NCI-H1092 treated with DMSO at 0.1 percent for 48 hours (cell line): ENCODE data around the gene ZYG11B.
"Not testable (repeated sequence)": the region's sequence is repeated elsewhere in the genome, so short reads cannot be mapped to it uniquely, and the experiment has no call there.

Source experiments
- DNase-seq: peaks from one replicate; lab custom pipeline; 2025; lab: John Stamatoyannopoulos, UW

Gene ZYG11B

DNA sequence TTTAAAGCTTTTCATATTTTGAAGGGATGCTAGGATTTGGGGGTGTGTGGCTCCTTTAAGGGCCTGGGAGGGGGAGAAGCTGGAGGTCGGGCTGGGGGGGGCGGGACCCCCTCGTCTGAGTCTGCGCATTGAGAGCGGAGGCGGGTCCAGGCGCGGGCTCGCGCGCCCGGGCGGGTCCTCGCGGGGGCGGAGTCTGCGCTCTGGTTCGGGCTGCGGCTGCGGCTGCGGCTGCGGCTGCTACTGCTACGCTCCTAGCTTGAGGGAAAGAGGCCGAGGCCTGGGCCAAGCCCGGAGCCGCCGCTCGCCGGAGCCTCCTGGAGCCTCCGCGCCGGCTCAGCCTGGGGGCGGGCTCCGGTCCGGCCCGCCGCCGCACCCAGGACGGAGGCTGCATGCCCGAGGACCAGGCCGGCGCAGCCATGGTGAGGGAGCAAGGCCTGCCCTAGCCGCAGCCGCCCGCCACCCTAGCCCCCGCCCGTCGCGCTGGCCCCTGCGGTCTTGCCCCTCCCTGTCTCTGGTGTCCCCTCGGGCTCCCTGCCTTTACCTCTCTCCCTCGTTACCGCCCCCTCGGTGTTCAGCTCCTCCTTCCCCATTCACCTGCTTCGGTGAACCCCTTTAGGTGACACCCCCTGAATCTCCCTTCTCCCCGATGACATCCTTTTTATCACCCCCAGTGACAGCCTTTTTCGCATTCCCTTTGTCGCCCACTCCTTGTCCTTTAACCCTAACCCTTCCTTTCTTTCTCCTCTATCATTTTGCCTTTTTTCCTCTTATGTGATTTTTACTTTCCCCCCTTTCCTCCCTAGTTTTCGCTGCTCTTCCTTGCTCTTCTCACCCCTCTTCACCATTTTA, at the start of gene ZYG11B:
Gene ZYG11B (plus strand): TSS at position 189 of the 849 bp plus-strand sequence. CDS start 201 bp downstream, at position 390.
- DNase-seq, result peak; percentile 69

- peak; percentile 2 for DNase-seq
Observed at GRCh38 chr1:52677076-52677806, 49.0 kb upstream of the ZYG11B start.

GRCh38 chr1:52679048-52679447, 47.2 kb upstream of the ZYG11B start:
- DNase-seq, result no peak

DNA sequence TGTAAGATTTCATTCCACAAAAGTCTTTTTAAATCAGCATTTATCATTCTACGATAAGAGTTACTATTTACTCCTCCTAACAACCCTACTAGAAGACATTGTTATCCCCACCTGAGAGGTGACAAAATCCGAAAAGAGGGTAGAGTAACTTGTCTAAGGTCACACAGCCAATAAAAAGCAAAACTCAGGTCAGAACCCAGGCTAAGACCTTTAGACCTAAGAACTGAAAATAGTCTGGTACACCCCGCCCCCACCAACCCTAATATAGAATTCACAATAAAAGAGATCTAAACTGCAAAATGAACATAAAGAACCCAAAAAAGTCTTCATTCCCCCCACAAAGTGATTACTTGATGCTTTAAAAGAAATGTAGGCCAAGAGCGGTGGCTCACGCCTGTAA, 46.8 kb upstream of the ZYG11B start:
- no peak for DNase-seq

DNA sequence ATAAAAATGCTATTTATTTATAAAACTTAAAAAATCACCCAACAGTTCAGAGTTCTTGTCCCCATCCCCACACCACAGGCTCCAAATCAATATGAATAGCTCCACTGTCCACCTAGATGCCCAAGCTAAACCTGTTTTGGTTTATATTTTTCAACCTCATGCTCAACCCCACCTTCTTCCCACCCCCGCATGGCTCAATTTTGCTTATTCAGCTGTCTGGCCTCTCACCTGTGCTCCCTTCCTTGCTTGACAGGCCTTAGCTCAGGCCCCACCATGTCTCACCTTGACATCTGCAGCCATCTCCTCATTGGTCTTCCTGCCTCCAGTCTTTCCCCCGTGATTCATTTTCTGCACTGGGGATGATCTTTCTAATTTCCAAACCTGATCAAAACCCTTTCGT, 45.9 kb upstream of the ZYG11B start:
- DNase-seq, result no peak

DNA sequence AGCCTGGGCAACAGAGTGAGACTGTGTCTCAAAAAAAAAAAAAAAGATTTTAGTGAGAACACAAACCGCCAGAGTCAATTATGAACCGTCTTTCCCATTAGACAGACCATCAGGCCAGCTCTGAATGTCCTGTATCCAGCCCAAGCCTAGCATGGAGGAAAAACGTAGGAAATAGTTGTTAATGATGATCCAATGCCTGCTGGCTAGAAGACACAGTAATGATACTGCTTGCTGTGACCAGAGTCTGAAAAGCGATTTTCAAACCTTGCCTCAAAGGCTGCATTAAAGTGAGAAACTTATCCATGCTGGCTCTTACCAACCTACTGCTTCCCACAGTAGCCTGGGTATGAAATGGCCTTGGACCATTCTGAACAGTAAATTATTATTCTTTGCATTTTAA, 45.1 kb upstream of the ZYG11B start:
- no peak for DNase-seq

DNA sequence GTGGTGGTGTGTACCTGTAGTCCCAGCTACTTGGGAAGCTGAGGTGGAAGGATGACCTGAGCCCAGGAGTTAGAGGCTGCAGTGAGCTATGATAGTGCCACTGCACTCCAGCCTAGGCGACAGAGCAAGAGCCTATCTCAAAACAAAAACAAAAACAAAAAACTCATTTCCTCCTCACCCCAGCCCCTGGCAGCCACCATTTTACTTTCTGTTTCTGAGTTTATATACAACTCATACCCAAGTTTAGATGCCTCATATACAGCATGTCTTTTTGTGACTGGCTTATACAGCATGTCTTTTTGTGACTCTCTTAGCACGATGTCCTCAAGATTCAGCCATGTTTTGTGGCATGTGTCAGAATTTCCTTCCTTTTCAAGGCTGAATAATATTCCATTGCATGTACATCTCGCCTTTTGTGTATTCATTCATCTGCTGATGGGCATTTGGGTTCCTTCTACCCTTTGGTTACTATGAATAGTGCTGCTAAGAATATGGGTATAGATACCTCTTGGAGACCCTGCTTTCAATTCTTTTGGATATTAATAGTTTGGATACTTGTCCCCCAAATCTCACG, 42.8 kb upstream of the ZYG11B start:
- DNase-seq, result no peak

DNA sequence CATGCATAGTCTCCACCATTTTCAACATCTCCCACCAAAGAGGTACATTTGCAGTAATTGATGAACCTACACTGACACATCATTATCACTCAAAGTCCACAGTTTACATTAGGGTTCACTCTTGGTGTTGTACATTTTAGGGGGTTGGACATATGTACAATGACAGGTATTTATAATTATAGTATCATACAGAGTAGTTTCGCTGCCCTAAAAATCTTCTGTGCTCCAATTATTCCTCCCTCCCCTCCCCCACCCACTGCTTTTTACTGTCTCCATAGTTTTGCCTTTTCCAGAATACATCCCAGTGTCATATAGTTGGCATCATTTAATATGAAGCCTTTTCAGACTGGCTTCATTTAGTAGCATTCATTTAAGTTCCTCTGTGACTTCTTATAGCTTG, 41.7 kb upstream of the ZYG11B start:
- DNase-seq, result no peak

- peak; percentile 15 for DNase-seq
Observed at GRCh38 chr1:52686261-52686751, 39.9 kb upstream of the ZYG11B start.

GRCh38 chr1:52686830-52687229, 39.4 kb upstream of the ZYG11B start:
- no peak for DNase-seq

- no peak for DNase-seq
Observed at GRCh38 chr1:52691821-52692220, 34.4 kb upstream of the ZYG11B start.

GRCh38 chr1:52692697-52693096, 33.6 kb upstream of the ZYG11B start:
- no peak for DNase-seq

DNA sequence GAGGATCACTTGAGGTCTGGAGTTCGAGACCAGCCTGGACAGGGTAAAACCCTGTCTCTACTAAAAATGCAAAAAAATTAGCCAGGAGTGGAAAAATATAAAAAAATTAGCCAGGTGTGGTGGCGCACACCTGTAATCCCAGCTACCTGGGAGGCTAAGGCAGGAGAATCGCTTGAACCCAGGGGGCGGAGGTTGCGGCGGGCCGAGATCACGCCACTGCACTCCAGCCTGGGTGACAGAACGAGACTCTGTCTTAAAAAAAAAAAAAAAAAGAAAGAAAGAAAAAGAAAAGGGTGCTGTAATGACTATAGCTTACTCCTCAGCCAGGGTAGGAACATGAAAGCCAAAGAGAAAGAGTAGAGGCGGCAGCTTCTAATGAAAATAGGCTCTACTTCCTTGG, 32.9 kb upstream of the ZYG11B start:
- not testable (repeated sequence) for DNase-seq

GRCh38 chr1:52693843-52694242, 32.4 kb upstream of the ZYG11B start:
- no peak for DNase-seq

DNA sequence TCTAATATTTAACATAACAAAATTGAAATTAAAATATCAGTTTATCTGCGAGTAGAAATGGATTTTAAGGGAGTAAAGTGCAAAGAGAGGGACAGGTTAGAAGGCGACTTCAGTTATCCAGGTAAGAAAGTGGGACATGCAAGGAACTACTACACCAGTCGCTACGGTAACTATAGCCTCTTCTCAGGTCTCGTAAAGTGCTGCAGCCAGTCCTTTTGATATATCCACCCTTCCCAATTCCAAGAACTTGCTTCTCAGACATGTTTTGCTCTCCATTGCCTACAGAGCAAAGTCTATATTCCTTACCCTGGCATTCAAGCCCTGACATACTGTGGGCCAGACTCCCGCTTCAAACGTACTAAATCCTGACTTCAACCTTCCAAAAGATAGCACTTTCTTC, 30.6 kb upstream of the ZYG11B start:
- DNase-seq, result no peak

DNA sequence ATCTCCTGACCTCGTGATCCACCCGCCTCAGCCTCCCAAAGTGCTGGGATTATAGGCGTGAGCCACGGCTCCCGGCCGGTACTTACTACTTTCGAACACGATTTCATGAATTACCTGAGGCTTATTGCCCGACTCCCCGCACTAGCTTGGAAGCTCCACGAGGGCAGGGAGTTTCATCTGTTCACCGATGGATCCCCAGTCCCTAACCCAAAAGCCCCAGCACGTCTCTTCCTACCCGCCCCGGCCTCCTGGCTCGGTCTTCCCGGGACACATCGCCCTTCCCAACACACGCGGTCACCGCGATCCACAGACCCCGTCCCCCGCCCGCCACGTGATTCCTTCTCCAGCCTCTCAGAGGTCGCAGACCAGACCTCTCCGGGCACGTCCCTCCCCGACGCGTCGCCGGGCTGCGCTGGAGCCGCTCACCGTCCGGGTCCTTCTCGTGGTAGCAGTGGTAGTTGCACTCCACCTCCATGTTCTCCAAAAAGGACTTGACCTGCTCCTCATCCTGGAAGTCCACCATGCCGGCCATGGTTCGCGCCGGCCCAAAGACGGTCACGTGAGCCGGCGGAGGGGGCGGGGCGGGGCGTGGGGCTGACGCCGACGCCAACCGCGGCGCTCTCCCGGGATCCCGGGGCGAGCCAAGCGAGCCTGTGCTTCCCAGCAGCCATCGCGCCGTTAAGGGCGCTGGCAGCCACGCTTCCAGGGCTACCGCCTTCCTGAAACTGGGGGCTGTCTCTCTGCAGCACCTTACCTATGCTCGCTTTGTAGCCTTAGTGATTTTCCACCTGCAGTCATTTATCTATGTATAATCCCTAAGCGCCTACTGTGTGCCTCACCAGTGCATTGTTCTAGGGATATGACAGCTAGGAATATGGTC, 28.2 kb upstream of the ZYG11B start, which contains the start of gene COA7:
Gene COA7 (minus strand): TSS at position 553 of the 880 bp plus-strand sequence. CDS start 21 bp downstream, at position 532.
- peak; percentile 52 for DNase-seq

GRCh38 chr1:52702886-52703787, 23.1 kb upstream of the ZYG11B start:
- peak; percentile 87 for DNase-seq

GRCh38 chr1:52706136-52706670, 20.1 kb upstream of the ZYG11B start:
- DNase-seq, result no peak

GRCh38 chr1:52706941-52707926, 19.0 kb upstream of the ZYG11B start:
- DNase-seq, result no peak
